ENCODE measurements around the gene RXRG.

Gene RXRG

GRCh38 chr1:165407398-165407797 lies 37.5 kb downstream of the RXRG start:
- DNase-seq, result no peak

- DNase-seq, result peak; percentile 41
Observed at GRCh38 chr1:165403835-165404482, 41.0 kb downstream of the RXRG start.

- DNase-seq, result no peak
Observed at GRCh38 chr1:165402517-165403111, 42.3 kb downstream of the RXRG start.

GRCh38 chr1:165397944-165398343 lies 47.0 kb downstream of the RXRG start:
- no peak for DNase-seq

GRCh38 chr1:165395901-165396300 lies 49.0 kb downstream of the RXRG start:
- no peak for DNase-seq

- DNase-seq, result no peak
Observed at GRCh38 chr1:165395478-165395877, 49.4 kb downstream of the RXRG start.

- DNase-seq, result peak; percentile 69
Observed at GRCh38 chr1:165392634-165393571, 52.0 kb downstream of the RXRG start.

- no peak for DNase-seq
Observed at GRCh38 chr1:165389609-165390008, 55.3 kb downstream of the RXRG start.

GRCh38 chr1:165387961-165388360 lies 57.0 kb downstream of the RXRG start:
- DNase-seq, result no peak

- no peak for DNase-seq
Observed at GRCh38 chr1:165387505-165387904, 57.4 kb downstream of the RXRG start.

- DNase-seq, result no peak
Observed at GRCh38 chr1:165383599-165384405, 61.1 kb downstream of the RXRG start.

GRCh38 chr1:165383067-165383466 lies 61.9 kb downstream of the RXRG start:
- no peak for DNase-seq

GRCh38 chr1:165381745-165382505 lies 63.0 kb downstream of the RXRG start:
- no peak for DNase-seq

- DNase-seq, result no peak
Observed at GRCh38 chr1:165376811-165377311, 68.1 kb downstream of the RXRG start.

GRCh38 chr1:165376041-165376810 lies 68.7 kb downstream of the RXRG start:
- DNase-seq, result peak; percentile 71

- peak; percentile 55 for DNase-seq
Observed at GRCh38 chr1:165375623-165376022, 69.3 kb downstream of the RXRG start.

GRCh38 chr1:165371588-165372225 lies 73.2 kb downstream of the RXRG start:
- no peak for DNase-seq

GRCh38 chr1:165369255-165369848 lies 75.6 kb downstream of the RXRG start:
- DNase-seq, result peak; percentile 52

GRCh38 chr1:165367375-165367993 lies 77.4 kb downstream of the RXRG start:
- DNase-seq, result peak; percentile 86

GRCh38 chr1:165365341-165365740 lies 79.6 kb downstream of the RXRG start:
- DNase-seq, result no peak
